Naive thymus-derived CD4-positive, alpha-beta T cell (primary cell): ENCODE results near the gene DNAH1. TPM values are rescaled to one million over a fixed set of nuclear protein-coding genes. Genes with fewer than 3 reads are reported as not detected.

Experiments
- ATAC-seq: fragments of 150-1000 bp; cut with Tn5 transposase; 2 replicates; pipeline ENCODE4 v1.10.0; 2021; ENCODE audit warnings: mild to moderate bottlenecking, moderate library complexity
- CTCF ChIA-PET: fragments of 350-600 bp; sonication (Branson Sonifier 250); formaldehyde crosslinking; loops from one replicate; lab custom pipeline; 2021; ENCODE audit warnings: antibody characterized with exemption; lab: Charles Lee
- POLR2A ChIA-PET: fragments of 350-600 bp; sonication (Branson Sonifier 250); formaldehyde crosslinking; loops from one replicate; lab custom pipeline; 2021; ENCODE audit warnings: antibody characterized with exemption, inconsistent platforms; lab: Charles Lee
- DNase-seq, 9 donors: peaks; one replicate each; pipeline versions ENCODE4 v3.0.0 to v3.0.0-alpha.2; 2020 to 2022; ENCODE audit warnings: mixed read lengths in 1 of 9
- H3K27ac ChIP-seq: one replicate; pipeline ENCODE4 v1.7.0; 2013; ENCODE audit warnings: mild to moderate bottlenecking, low read depth, low read length, moderate library complexity
- H3K27me3 ChIP-seq, 2 donors: one replicate each; pipeline ENCODE4 v1.7.0; 2013; ENCODE audit warnings: low read length in 2 of 2, mild to moderate bottlenecking in 2 of 2, moderate library complexity in 2 of 2; ENCODE audit not compliant: control insufficient read depth in 2 of 2, insufficient read depth in 2 of 2
- H3K36me3 ChIP-seq, 3 experiments: 1 replicate in 2 of 3; 2 replicates in 1 of 3; pipeline ENCODE4 v1.7.0; 2013; ENCODE audit warnings: low read length in 3 of 3, mild to moderate bottlenecking in 3 of 3, moderate library complexity in 1 of 3; ENCODE audit not compliant: insufficient read depth in 3 of 3, control insufficient read depth in 2 of 3
- H3K4me1 ChIP-seq, 2 donors: one replicate each; pipeline ENCODE4 v1.7.0; 2013; ENCODE audit warnings: low read length in 2 of 2, mild to moderate bottlenecking in 2 of 2, moderate library complexity in 1 of 2; ENCODE audit not compliant: control insufficient read depth in 2 of 2, insufficient read depth in 2 of 2
- H3K4me3 ChIP-seq: 2 replicates; pipeline ENCODE4 v1.7.0; 2013; ENCODE audit warnings: mild to moderate bottlenecking, low read length
- H3K9me3 ChIP-seq, 3 experiments: 1 replicate in 2 of 3; 2 replicates in 1 of 3; pipeline ENCODE4 v1.7.0; 2013; ENCODE audit warnings: low read length in 3 of 3; ENCODE audit not compliant: control insufficient read depth in 2 of 3
- H3K27ac Mint-ChIP-seq, 9 donors: one replicate each; pipeline ENCODE4 v1.8.0; 2020 to 2022; ENCODE audit warnings: mixed read lengths in 9 of 9, mild to moderate bottlenecking in 8 of 9, moderate library complexity in 5 of 9, inconsistent platforms in 2 of 9
- H3K27me3 Mint-ChIP-seq, 5 donors: one replicate each; pipeline ENCODE4 v1.8.0; 2021 to 2022; ENCODE audit warnings: mixed read lengths in 5 of 5, mild to moderate bottlenecking in 1 of 5
- H3K36me3 Mint-ChIP-seq, 5 donors: one replicate each; pipeline ENCODE4 v1.8.0; 2020 to 2022; ENCODE audit warnings: mixed read lengths in 5 of 5, mild to moderate bottlenecking in 3 of 5, inconsistent platforms in 1 of 5
- H3K4me1 Mint-ChIP-seq, 7 donors: one replicate each; pipeline ENCODE4 v1.8.0; 2020 to 2022; ENCODE audit warnings: mixed read lengths in 7 of 7, mild to moderate bottlenecking in 3 of 7, inconsistent platforms in 1 of 7
- H3K4me3 Mint-ChIP-seq, 10 donors: one replicate each; pipeline ENCODE4 v1.8.0; 2020 to 2022; ENCODE audit warnings: mild to moderate bottlenecking in 10 of 10, mixed read lengths in 10 of 10, moderate library complexity in 6 of 10, inconsistent platforms in 2 of 10
- H3K9me3 Mint-ChIP-seq, 11 donors: one replicate each; pipeline ENCODE4 v1.8.0; 2020 to 2022; ENCODE audit warnings: mixed read lengths in 11 of 11, mild to moderate bottlenecking in 4 of 11, inconsistent platforms in 1 of 11, moderate library complexity in 1 of 11
- intact Hi-C, 2 donors: fragments of 100-400 bp; cut with micrococcal nuclease; formaldehyde crosslinking; loops; one replicate each; pipeline ENCODE4 v1.15.1; 2023
- polyA plus RNA-seq, 2 donors: library from polyadenylated mRNA; unstranded; fragments of 300-500 nt; fragmentation: Illumina TruSeq; gene quantifications; one replicate each; pipeline ENCODE4 v1.2.3, GENCODE V29; 2021
- total RNA-seq, 6 experiments: library from RNA in 5 of 6; stranded (reverse) in 5 of 6; gene quantifications; 1 replicate in 5 of 6; 2 replicates in 1 of 6; pipeline ENCODE4 v1.2.3 and lab custom pipeline; 2021 to 2026

DNAH1 gene
- total and polyA plus RNA-seq, 7 experiments from 2014 or later: 0.35 to 69.2 (median 48.2) TPM

- POLR2A ChIA-PET: no interaction called here
Observed at GRCh38 chr3:52437326-52438103, 121.4 kb downstream of the DNAH1 start.

DNA sequence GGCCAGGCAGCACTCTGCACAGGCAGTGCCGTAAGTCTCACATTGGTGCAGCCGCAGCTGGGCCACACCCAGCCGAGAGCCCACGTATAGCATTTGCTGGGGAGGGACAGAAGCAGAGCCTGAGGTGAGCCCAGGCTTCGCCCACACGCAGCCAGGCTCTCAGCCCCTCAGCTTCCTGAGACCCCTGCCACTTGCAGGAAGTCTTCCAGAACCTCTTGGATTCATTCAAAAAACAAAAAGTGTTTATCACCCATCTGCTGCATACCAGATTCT lies 121.9 kb downstream of the DNAH1 start:
- Histone ChIP-seq H3K4me3 (no peak overlapping the region), H3K36me3 (no peaks in the 10 kb centered on the region), H3K27me3 (no peaks in the 10 kb centered on the region), H3K27ac (no peak overlapping the region), H3K9me3 (no peaks in the 10 kb centered on the region), H3K4me1 (no peaks in the 10 kb centered on the region)
- peaks cover 0 to 4% (median 0%) of the 10 kb centered on the region in 5 donors for H3K27me3 Mint-ChIP-seq
- H3K4me3 Mint-ChIP-seq: no peak overlapping the region
- H3K27ac Mint-ChIP-seq: no peak overlapping the region
- DNase-seq (no peak), ATAC-seq (no peak)
- ChIA-PET POLR2A (no interaction called here), CTCF (no interaction called here)
- no peaks in the 10 kb centered on the region for H3K36me3 Mint-ChIP-seq
- intact Hi-C loops: no loop called here
- H3K4me1 Mint-ChIP-seq: peaks cover 0 to 3% (median 0%) of the 10 kb centered on the region in 7 donors
- H3K9me3 Mint-ChIP-seq: no peaks in the 10 kb centered on the region

More at GRCh38 chr3:52437326-52438103, 121.4 kb downstream of the DNAH1 start:
- H3K27me3 ChIP-seq: no peaks in the 10 kb centered on the region
- DNase-seq: no peak
- Mint-ChIP-seq H3K9me3 (no peaks in the 10 kb centered on the region), H3K4me1 (peaks cover 0 to 5% (median 0%) of the 10 kb centered on the region in 7 donors), H3K36me3 (no peaks in the 10 kb centered on the region), H3K27ac (no peak overlapping the region), H3K4me3 (no peak overlapping the region), H3K27me3 (peaks cover 0 to 4% (median 0%) of the 10 kb centered on the region in 5 donors)
- H3K4me1 ChIP-seq: no peaks in the 10 kb centered on the region
- H3K27ac ChIP-seq: no peak overlapping the region
- no peaks in the 10 kb centered on the region for H3K36me3 ChIP-seq
- H3K9me3 ChIP-seq: no peaks in the 10 kb centered on the region
- intact Hi-C loops: no loop called here
- no peak for ATAC-seq
- CTCF ChIA-PET: no interaction called here
- no peak overlapping the region for H3K4me3 ChIP-seq

GRCh38 chr3:52438579-52439425 lies 122.7 kb downstream of the DNAH1 start:
- ChIA-PET CTCF (no interaction called here), POLR2A (interaction anchor here (0.9 kb wide), 1 partner anchor 10 kb away, joined by 3 read pairs; no protein-coding TSS in a partner anchor)
- no peaks in the 10 kb centered on the region for H3K9me3 Mint-ChIP-seq
- peaks cover 0 to 4% (median 0%) of the 10 kb centered on the region in 5 donors for H3K27me3 Mint-ChIP-seq
- no peak overlapping the region for H3K4me3 ChIP-seq
- H3K36me3 ChIP-seq: no peaks in the 10 kb centered on the region
- no peak overlapping the region for H3K27ac Mint-ChIP-seq
- H3K27me3 ChIP-seq: no peaks in the 10 kb centered on the region
- H3K4me1 Mint-ChIP-seq: peaks cover 0 to 2% (median 0%) of the 10 kb centered on the region in 7 donors
- DNase-seq (no peak), ATAC-seq (no peak)
- intact Hi-C loops: no loop called here
- H3K4me1 ChIP-seq: no peaks in the 10 kb centered on the region
- no peak overlapping the region for H3K4me3 Mint-ChIP-seq
- H3K27ac ChIP-seq: no peak overlapping the region
- H3K36me3 Mint-ChIP-seq: no peaks in the 10 kb centered on the region
- H3K9me3 ChIP-seq: no peaks in the 10 kb centered on the region

- Histone ChIP-seq H3K4me3 (no peak overlapping the region), H3K9me3 (no peaks in the 10 kb centered on the region), H3K36me3 (no peaks in the 10 kb centered on the region), H3K27ac (no peak overlapping the region), H3K27me3 (no peaks in the 10 kb centered on the region), H3K4me1 (no peaks in the 10 kb centered on the region)
- Mint-ChIP-seq H3K4me1 (peaks cover 0 to 5% (median 0%) of the 10 kb centered on the region in 7 donors), H3K9me3 (no peaks in the 10 kb centered on the region), H3K27me3 (peaks cover 0 to 4% (median 0%) of the 10 kb centered on the region in 5 donors), H3K27ac (no peak overlapping the region), H3K36me3 (no peaks in the 10 kb centered on the region), H3K4me3 (no peak overlapping the region)
- DNase-seq: no peak
- no peak for ATAC-seq
- intact Hi-C loops: no loop called here
- ChIA-PET CTCF (no interaction called here), POLR2A (interaction anchor here (0.9 kb wide), 1 partner anchor 9 kb away, joined by 3 read pairs; no protein-coding TSS in a partner anchor)
Observed at GRCh38 chr3:52439426-52440248, 123.5 kb downstream of the DNAH1 start.

DNA sequence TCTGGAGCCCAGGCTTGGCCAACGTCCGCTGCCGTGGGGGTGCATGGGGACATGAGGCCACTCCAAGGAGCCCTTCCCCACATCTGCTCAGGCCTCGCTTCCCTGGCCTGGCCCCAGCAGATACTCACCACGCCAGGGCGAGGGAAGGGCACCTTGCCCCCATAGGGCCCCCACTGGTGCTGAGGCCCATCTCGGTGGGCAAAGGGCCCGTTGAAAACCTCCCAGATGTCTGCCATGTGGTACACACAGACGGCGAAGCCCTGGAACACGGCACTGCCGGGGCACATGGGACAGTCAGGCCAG lies 124.1 kb downstream of the DNAH1 start:
- no peak overlapping the region for H3K27ac ChIP-seq
- H3K4me3 ChIP-seq: no peak overlapping the region
- ChIA-PET POLR2A (no interaction called here), CTCF (no interaction called here)
- H3K9me3 ChIP-seq: no peaks in the 10 kb centered on the region
- H3K36me3 ChIP-seq: no peaks in the 10 kb centered on the region
- DNase-seq (no peak), ATAC-seq (no peak)
- H3K27me3 ChIP-seq: no peaks in the 10 kb centered on the region
- H3K27me3 Mint-ChIP-seq: peaks cover 0 to 4% (median 0%) of the 10 kb centered on the region in 5 donors
- H3K4me1 ChIP-seq: no peaks in the 10 kb centered on the region
- no peak overlapping the region for H3K4me3 Mint-ChIP-seq
- H3K27ac Mint-ChIP-seq: no peak overlapping the region
- H3K9me3 Mint-ChIP-seq: no peaks in the 10 kb centered on the region
- intact Hi-C loops: no loop called here
- peaks cover 0 to 5% (median 2%) of the 10 kb centered on the region in 7 donors for H3K4me1 Mint-ChIP-seq
- no peaks in the 10 kb centered on the region for H3K36me3 Mint-ChIP-seq

GRCh38 chr3:52440671-52441070 lies 124.6 kb downstream of the DNAH1 start:
- DNase-seq (no peak), ATAC-seq (no peak)
- H3K9me3 ChIP-seq: no peaks in the 10 kb centered on the region
- Mint-ChIP-seq H3K36me3 (no peaks in the 10 kb centered on the region), H3K27me3 (peaks cover 0 to 4% (median 0%) of the 10 kb centered on the region in 5 donors), H3K4me1 (peaks cover 0 to 6% (median 2%) of the 10 kb centered on the region in 7 donors), H3K27ac (no peak overlapping the region), H3K4me3 (no peak overlapping the region), H3K9me3 (no peaks in the 10 kb centered on the region)
- no peak overlapping the region for H3K4me3 ChIP-seq
- intact Hi-C loops: no loop called here
- ChIA-PET CTCF (no interaction called here), POLR2A (no interaction called here)
- H3K4me1 ChIP-seq: no peaks in the 10 kb centered on the region
- H3K36me3 ChIP-seq: no peaks in the 10 kb centered on the region
- H3K27ac ChIP-seq: no peak overlapping the region
- no peaks in the 10 kb centered on the region for H3K27me3 ChIP-seq
